Fibroblast of lung (primary cell): ENCODE measurements around the gene TROAP. TPM values are rescaled to one million over a fixed set of nuclear protein-coding genes. Genes with fewer than 3 reads are reported as not detected.

Experiments
- DNase-seq, 2 donors: peaks; one replicate each; pipeline versions ENCODE4 v3.0.0 to v3.0.0-alpha.2; 2010; ENCODE audit warnings: low read depth in 2 of 2
- H2AFZ ChIP-seq: 2 replicates; pipeline ENCODE4 v1.5.1; 2012; ENCODE audit warnings: low read length, control low read depth, inconsistent platforms
- H3K27ac ChIP-seq: 2 replicates; pipeline ENCODE4 v1.5.1; 2011; ENCODE audit warnings: low read length, control low read depth; ENCODE audit not compliant: insufficient read depth
- H3K27me3 ChIP-seq: 2 replicates; pipeline ENCODE4 v1.5.1; 2011; ENCODE audit warnings: mild to moderate bottlenecking, low read length; ENCODE audit not compliant: control insufficient read depth, insufficient read depth
- H3K36me3 ChIP-seq: 2 replicates; pipeline ENCODE4 v1.5.1; 2011; ENCODE audit warnings: low read length; ENCODE audit not compliant: control insufficient read depth, insufficient read depth
- H3K4me1 ChIP-seq: 2 replicates; pipeline ENCODE4 v1.5.1; 2011; ENCODE audit warnings: low read length; ENCODE audit not compliant: control insufficient read depth, insufficient read depth; ENCODE audit errors: extremely low read depth
- H3K4me2 ChIP-seq: 2 replicates; pipeline ENCODE4 v1.5.1; 2011; ENCODE audit warnings: low read length, control low read depth; ENCODE audit not compliant: insufficient read depth; ENCODE audit errors: extremely low read depth
- H3K4me3 ChIP-seq, 4 experiments: fragments of 200-600 bp in 1 of 4; sonication (generic) in 1 of 4; replicated peaks in 1 of 4; 2 replicates each; pipeline ENCODE4 v1.5.1; 2011 to 2016; ENCODE audit warnings: low read length in 4 of 4, low read depth in 3 of 4, mild to moderate bottlenecking in 3 of 4, control low read depth in 2 of 4, inconsistent platforms in 1 of 4, mixed read lengths in 1 of 4; ENCODE audit not compliant: insufficient read depth in 1 of 4; ENCODE audit errors: control extremely low read depth in 1 of 4
- H3K79me2 ChIP-seq: 2 replicates; pipeline ENCODE4 v1.5.1; 2012; ENCODE audit warnings: mild to moderate bottlenecking, low read length, inconsistent platforms; ENCODE audit not compliant: control insufficient read depth, insufficient read depth
- H3K9ac ChIP-seq: 2 replicates; pipeline ENCODE4 v1.5.1; 2011; ENCODE audit warnings: mild to moderate bottlenecking, low read length, control low read depth; ENCODE audit not compliant: insufficient read depth
- H3K9me3 ChIP-seq: 2 replicates; pipeline ENCODE4 v1.5.1; 2012; ENCODE audit warnings: low read depth, low read length; ENCODE audit not compliant: control insufficient read depth, insufficient read depth
- H4K20me1 ChIP-seq: 2 replicates; pipeline ENCODE4 v1.5.1; 2011; ENCODE audit warnings: low read length; ENCODE audit not compliant: control insufficient read depth, insufficient read depth; ENCODE audit errors: extremely low read depth
- CTCF ChIP-seq, 2 donors: IDR thresholded peaks in 1 of 2; conservative IDR thresholded peaks in 1 of 2; 1 replicate in 1 of 2; 2 replicates in 1 of 2; pipeline ENCODE4 v1.5.1; 2011 to 2012; ENCODE audit warnings: low read length in 2 of 2, control low read depth in 1 of 2, inconsistent platforms in 1 of 2, low read depth in 1 of 2, mild to moderate bottlenecking in 1 of 2
- EZH2 ChIP-seq: IDR thresholded peaks from 2 replicates; pipeline ENCODE4 v1.5.1; 2012; ENCODE audit warnings: low read length, control low read depth, mild to moderate bottlenecking; ENCODE audit errors: missing control alignments
- polyA plus RNA-seq, 2 donors: library from polyadenylated mRNA; depleted of rRNA in 1 of 2; stranded (reverse) in 1 of 2; unstranded in 1 of 2; fragments of >200 nt; gene quantifications; 2 replicates each; pipeline ENCODE4 v1.2.1, GENCODE V29; 2011 to 2012; ENCODE audit warnings: missing spikeins in 1 of 2
- total RNA-seq: library from RNA; depleted of rRNA; stranded (reverse); fragments of >200 nt; gene quantifications from 2 replicates; pipeline ENCODE4 v1.2.1, GENCODE V29; 2014

The TROAP gene
- total and polyA plus RNA-seq, 2 donors (not counting 1 experiment from before 2014, with no cell fraction given): 4.8 to 6.3 TPM

DNA sequence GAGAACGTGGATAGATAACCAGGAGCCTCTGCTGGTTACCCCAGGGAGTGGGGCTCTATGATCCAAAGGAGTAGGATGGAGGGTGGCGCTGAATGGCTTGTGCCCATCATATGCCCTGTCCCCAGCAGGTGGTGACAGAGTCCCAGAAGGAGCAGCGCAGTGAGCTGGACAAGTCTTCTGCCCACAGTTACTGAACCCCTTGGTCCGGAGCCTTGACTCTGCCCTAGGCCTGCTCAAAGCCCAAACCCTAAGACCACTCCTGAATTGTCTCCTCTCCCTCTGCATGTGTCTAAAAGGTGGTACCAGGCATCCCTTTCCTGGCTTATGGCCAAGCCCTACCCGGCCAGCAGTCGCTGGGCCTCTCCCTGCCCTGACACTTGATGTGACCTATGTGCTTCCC, 24.9 kb upstream of the TROAP start:
- Histone ChIP-seq H3K36me3 (no peaks in the 10 kb centered on the region), H3K27ac (no peak overlapping the region), H2AFZ (no peak overlapping the region), H3K4me3 (no peak overlapping the region), H3K9me3 (no peaks in the 10 kb centered on the region), H4K20me1 (no peaks in the 10 kb centered on the region), H3K27me3 (peaks cover 29% of the 10 kb centered on the region), H3K79me2 (no peaks in the 10 kb centered on the region), H3K4me1 (no peaks in the 10 kb centered on the region), H3K4me2 (no peak overlapping the region), H3K9ac (no peak overlapping the region)
- TF ChIP-seq CTCF (conservative IDR thresholded peaks at IDR 0.05 in 1 of 2, IDR thresholded peaks at IDR 0.05 in 1 of 2; ENCODE audit: low read depth in 1 of 2, low read length in 2 of 2) (no peak), EZH2 (no peak)
- DNase-seq: no peak

DNA sequence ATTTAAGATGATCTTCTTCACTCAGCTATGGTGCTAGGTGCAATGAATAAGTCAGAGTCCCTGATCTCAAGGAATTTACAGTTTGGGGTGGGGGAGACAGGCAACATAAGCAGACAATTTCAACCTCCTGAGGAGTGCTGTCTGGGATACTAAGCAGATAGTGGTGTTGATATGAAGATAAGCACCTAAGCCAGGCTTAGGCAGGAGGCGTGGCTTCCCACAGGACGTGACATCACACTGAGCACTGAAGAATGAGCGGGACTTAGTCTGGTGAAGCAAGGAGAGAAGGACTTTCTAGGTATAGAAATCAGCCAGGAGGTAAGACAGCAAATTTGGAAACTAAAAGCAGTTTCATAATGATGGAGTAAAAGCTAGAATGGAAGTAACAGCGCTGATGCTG, 21.3 kb upstream of the TROAP start:
- no peak overlapping the region for H3K4me3 ChIP-seq
- H2AFZ ChIP-seq: no peak overlapping the region
- no peak for TF ChIP-seq EZH2
- TF ChIP-seq CTCF (conservative IDR thresholded peaks at IDR 0.05 in 1 of 2, IDR thresholded peaks at IDR 0.05 in 1 of 2; ENCODE audit: low read depth in 1 of 2, low read length in 2 of 2): no peak
- no peaks in the 10 kb centered on the region for H3K4me1 ChIP-seq
- no peak for DNase-seq
- no peaks in the 10 kb centered on the region for H4K20me1 ChIP-seq
- H3K4me2 ChIP-seq: no peak overlapping the region
- H3K9ac ChIP-seq: no peak overlapping the region
- H3K27me3 ChIP-seq: peaks cover 15% of the 10 kb centered on the region
- H3K9me3 ChIP-seq: no peaks in the 10 kb centered on the region
- no peaks in the 10 kb centered on the region for H3K36me3 ChIP-seq
- H3K79me2 ChIP-seq: no peaks in the 10 kb centered on the region
- H3K27ac ChIP-seq: no peak overlapping the region

DNA sequence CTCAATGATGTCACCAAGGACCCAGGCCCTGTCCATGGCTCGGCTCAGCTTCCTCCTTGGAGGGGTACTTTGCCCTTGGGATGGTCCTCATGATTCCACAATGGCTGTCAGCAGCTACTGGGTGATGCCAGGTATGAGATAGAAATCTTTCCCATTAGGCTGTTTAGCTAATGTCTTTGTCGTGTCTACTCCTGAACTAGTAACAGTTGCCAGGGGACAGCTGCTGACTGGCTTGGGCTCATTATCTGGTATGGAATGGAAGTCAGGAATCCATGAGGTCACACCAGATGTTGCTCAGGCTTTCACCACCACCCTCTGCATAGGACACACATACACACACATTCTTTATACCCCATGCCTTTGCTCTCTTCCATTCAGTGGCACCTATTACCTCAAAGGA, 18.9 kb upstream of the TROAP start:
- no peak overlapping the region for H3K9ac ChIP-seq
- H3K4me2 ChIP-seq: no peak overlapping the region
- H3K4me3 ChIP-seq: no peak overlapping the region

More for the DNA sequence above, 18.9 kb upstream of the TROAP start:
- Histone ChIP-seq H4K20me1 (no peaks in the 10 kb centered on the region), H2AFZ (no peak overlapping the region), H3K4me1 (no peaks in the 10 kb centered on the region), H3K79me2 (no peaks in the 10 kb centered on the region), H3K27ac (no peak overlapping the region), H3K36me3 (no peaks in the 10 kb centered on the region), H3K9me3 (no peaks in the 10 kb centered on the region), H3K27me3 (peaks cover 5% of the 10 kb centered on the region)
- DNase-seq: peak; percentile 17 to 49
- no peak for TF ChIP-seq CTCF (conservative IDR thresholded peaks at IDR 0.05 in 1 of 2, IDR thresholded peaks at IDR 0.05 in 1 of 2; ENCODE audit: low read depth in 1 of 2, low read length in 2 of 2)
- TF ChIP-seq EZH2: no peak
